K562 (cell line): ENCODE data around the gene CMPK1. TPM values are rescaled to one million over a fixed set of nuclear protein-coding genes. Genes with fewer than 3 reads are reported as not detected.

ENCODE experiments used
- CBX3 ChIP-seq, 2 experiments: IDR thresholded peaks; 1 replicate in 1 of 2; 2 replicates in 1 of 2; pipeline ENCODE4 v1.6.1; 2012; ENCODE audit warnings: inconsistent platforms in 2 of 2, low read length in 2 of 2, borderline replicate concordance in 1 of 2, control low read depth in 1 of 2
- CC2D1A ChIP-seq: fragments of 450-650 bp; IDR thresholded peaks from 2 replicates; pipeline ENCODE4 v1.6.1; 2017; ENCODE audit warnings: mild to moderate bottlenecking
- CREM ChIP-seq: IDR thresholded peaks from 2 replicates; pipeline ENCODE4 v1.6.1; 2014; ENCODE audit warnings: antibody characterized with exemption, low read depth
- MCM5 ChIP-seq: fragments of 450-650 bp; IDR thresholded peaks from 2 replicates; pipeline ENCODE4 v1.6.1; 2016; ENCODE audit warnings: low read depth
- MTA3 ChIP-seq: fragments of 450-650 bp; formaldehyde crosslinking; IDR thresholded peaks from 2 replicates; pipeline ENCODE4 v1.6.1; 2017; ENCODE audit warnings: mild to moderate bottlenecking, borderline replicate concordance
- NCOA4 ChIP-seq: fragments of 450-650 bp; IDR thresholded peaks from 2 replicates; pipeline ENCODE4 v1.6.1; 2018; ENCODE audit warnings: mild to moderate bottlenecking; ENCODE audit not compliant: partially characterized antibody
- NONO ChIP-seq, 2 experiments: fragments of 200-400 bp in 1 of 2; fragments of 450-650 bp in 1 of 2; formaldehyde crosslinking in 1 of 2; IDR thresholded peaks; 2 replicates each; pipeline ENCODE4 v1.6.1; 2017; ENCODE audit warnings: low read depth in 2 of 2, mild to moderate bottlenecking in 2 of 2, moderate library complexity in 2 of 2, low read length in 1 of 2
- POLR3A ChIP-seq: IDR thresholded peaks from 2 replicates; pipeline ENCODE4 v1.6.1; 2011; ENCODE audit warnings: borderline replicate concordance, mild to moderate bottlenecking, moderate library complexity; ENCODE audit not compliant: insufficient read length, insufficient read depth; ENCODE audit errors: extremely low read depth
- PTBP1 ChIP-seq: fragments of 200-400 bp; formaldehyde crosslinking; IDR thresholded peaks from 2 replicates; pipeline ENCODE4 v1.6.1; 2017; ENCODE audit warnings: low read depth, low read length
- RHOXF2B ChIP-seq: fragments of 250-450 bp; sonication (Bioruptor Pico); conservative IDR thresholded peaks from 2 replicates; pipeline ENCODE4 v1.5.1; 2021
- TAF1 ChIP-seq: IDR thresholded peaks from 2 replicates; pipeline ENCODE4 v1.6.1; 2011; ENCODE audit warnings: mild to moderate bottlenecking, low read length, moderate library complexity; ENCODE audit not compliant: insufficient read depth, control insufficient read depth, severe bottlenecking; ENCODE audit errors: extremely low read depth
- TBP ChIP-seq: optimal IDR thresholded peaks from 2 replicates; pipeline ENCODE3; 2011; ENCODE audit warnings: low read depth, low read length, improper control_type of control experiment
- XRCC4 ChIP-seq: IDR thresholded peaks from one replicate; pipeline ENCODE4 v1.6.1; 2011; ENCODE audit not compliant: insufficient read depth, insufficient read length; ENCODE audit errors: extremely low read depth
- ZFPM2 ChIP-seq: fragments of 250-450 bp; sonication (Bioruptor Pico); IDR thresholded peaks from 2 replicates; pipeline ENCODE4 v1.5.1; 2022; ENCODE audit warnings: mild to moderate bottlenecking
- ZNF133 ChIP-seq: fragments of 250-450 bp; sonication (Bioruptor Pico); IDR thresholded peaks from 2 replicates; pipeline ENCODE4 v1.4.0; 2020; ENCODE audit warnings: mild to moderate bottlenecking
- ZNF507 ChIP-seq: conservative IDR thresholded peaks from 2 replicates; pipeline ENCODE4 v1.6.1; 2017; ENCODE audit warnings: missing genetic modification characterization, missing compliant biosample characterization
- ZNF699 ChIP-seq: fragments of 250-450 bp; sonication (Bioruptor Pico); IDR thresholded peaks from 2 replicates; pipeline ENCODE4 v1.8.0; 2021; ENCODE audit warnings: mild to moderate bottlenecking, moderate library complexity; ENCODE audit not compliant: insufficient replicate concordance
- polyA plus RNA-seq, 8 experiments: library from polyadenylated mRNA; depleted of rRNA in 4 of 8; stranded (reverse) in 5 of 8; unstranded in 3 of 8; fragments of >200 nt; fragmentation: Nextera tagmentation in 2 of 8; fragmentation: Illumina TruSeq in 1 of 8; extraction: Ambion mirVana in 2 of 8; extraction: Trizol in 1 of 8; gene quantifications; 2 replicates each; pipeline versions ENCODE4 v1.2.1 to v1.2.3, GENCODE V29; 2011 to 2014; ENCODE audit warnings: inconsistent platforms in 1 of 8, missing spikeins in 1 of 8
- total RNA-seq, 7 experiments: library from RNA; depleted of rRNA in 6 of 7; stranded (reverse); fragments of >200 nt in 6 of 7; fragmentation: Illumina TruSeq in 2 of 7; extraction: Trizol in 2 of 7; gene quantifications; 2 replicates each; pipeline versions ENCODE4 v1.2.1 to v1.2.3, GENCODE V29; 2011 to 2021; ENCODE audit warnings: low replicate concordance in 1 of 7
- TF ChIP-seq, protein P1 (sequence below), 3 experiments: fragments of 200-800 bp in 1 of 3; fragments of 250-450 bp in 1 of 3; fragments of 450-650 bp in 1 of 3; sonication (Bioruptor Pico) in 1 of 3; sonication (Bioruptor generic) in 1 of 3; formaldehyde crosslinking in 1 of 3; IDR thresholded peaks; 2 replicates each; pipeline versions ENCODE4 v1.6.1 to v1.8.0; 2016 to 2022; ENCODE audit warnings: mild to moderate bottlenecking in 2 of 3, missing genetic modification characterization in 2 of 3, missing compliant biosample characterization in 1 of 3, moderate library complexity in 1 of 3
- TF ChIP-seq, protein P2 (sequence below): fragments of 450-650 bp; IDR thresholded peaks from one replicate; pipeline ENCODE4 v1.6.1; 2018; ENCODE audit warnings: mild to moderate bottlenecking, moderate library complexity; ENCODE audit not compliant: partially characterized antibody
- TF ChIP-seq, protein P3 (sequence below): fragments of 450-650 bp; IDR thresholded peaks from 2 replicates; pipeline ENCODE4 v1.6.1; 2016
- TF ChIP-seq, protein P4 (sequence below): sonication (generic); formaldehyde crosslinking; IDR thresholded peaks from 2 replicates; pipeline ENCODE4 v1.8.1; 2023; ENCODE audit warnings: mild to moderate bottlenecking, missing genetic modification reagents

The CMPK1 gene
- total and polyA plus RNA-seq, 9 of the 15 experiments (the other 6 are each of a cell fraction or from before 2014, with no cell fraction given): 54.5 to 197 (median 116) TPM

DNA sequence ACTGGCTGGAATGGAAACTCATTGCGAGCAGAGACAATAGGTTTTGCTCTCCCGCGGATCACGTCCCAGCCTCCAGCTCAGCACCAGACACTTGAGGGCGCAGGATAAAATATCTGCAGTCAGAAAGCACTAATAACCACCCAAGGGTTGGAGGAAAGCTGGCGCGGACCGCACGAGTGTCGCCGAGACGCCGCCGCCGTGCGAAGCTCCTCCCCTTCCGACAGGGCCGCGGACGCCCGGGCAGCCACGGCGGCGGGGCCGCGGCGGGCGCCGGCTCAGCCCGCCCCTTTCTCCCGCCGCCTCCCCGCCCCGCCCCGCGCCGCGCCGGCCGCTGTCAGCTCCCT lies at the start of gene CMPK1 (continued):
- TF ChIP-seq, protein P1, sequence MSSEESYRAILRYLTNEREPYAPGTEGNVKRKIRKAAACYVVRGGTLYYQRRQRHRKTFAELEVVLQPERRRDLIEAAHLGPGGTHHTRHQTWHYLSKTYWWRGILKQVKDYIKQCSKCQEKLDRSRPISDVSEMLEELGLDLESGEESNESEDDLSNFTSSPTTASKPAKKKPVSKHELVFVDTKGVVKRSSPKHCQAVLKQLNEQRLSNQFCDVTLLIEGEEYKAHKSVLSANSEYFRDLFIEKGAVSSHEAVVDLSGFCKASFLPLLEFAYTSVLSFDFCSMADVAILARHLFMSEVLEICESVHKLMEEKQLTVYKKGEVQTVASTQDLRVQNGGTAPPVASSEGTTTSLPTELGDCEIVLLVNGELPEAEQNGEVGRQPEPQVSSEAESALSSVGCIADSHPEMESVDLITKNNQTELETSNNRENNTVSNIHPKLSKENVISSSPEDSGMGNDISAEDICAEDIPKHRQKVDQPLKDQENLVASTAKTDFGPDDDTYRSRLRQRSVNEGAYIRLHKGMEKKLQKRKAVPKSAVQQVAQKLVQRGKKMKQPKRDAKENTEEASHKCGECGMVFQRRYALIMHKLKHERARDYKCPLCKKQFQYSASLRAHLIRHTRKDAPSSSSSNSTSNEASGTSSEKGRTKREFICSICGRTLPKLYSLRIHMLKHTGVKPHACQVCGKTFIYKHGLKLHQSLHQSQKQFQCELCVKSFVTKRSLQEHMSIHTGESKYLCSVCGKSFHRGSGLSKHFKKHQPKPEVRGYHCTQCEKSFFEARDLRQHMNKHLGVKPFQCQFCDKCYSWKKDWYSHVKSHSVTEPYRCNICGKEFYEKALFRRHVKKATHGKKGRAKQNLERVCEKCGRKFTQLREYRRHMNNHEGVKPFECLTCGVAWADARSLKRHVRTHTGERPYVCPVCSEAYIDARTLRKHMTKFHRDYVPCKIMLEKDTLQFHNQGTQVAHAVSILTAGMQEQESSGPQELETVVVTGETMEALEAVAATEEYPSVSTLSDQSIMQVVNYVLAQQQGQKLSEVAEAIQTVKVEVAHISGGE (CRISPR knock-in tag; IDR thresholded peaks at IDR 0.05): peak in 2 of 3 experiments; percentile 11 to 92; a peak in 2 of 6 replicates
- TF ChIP-seq CBX3 (IDR thresholded peaks at IDR 0.05; ENCODE audit: borderline replicate concordance in 1 of 2, low read length in 2 of 2) (peak in 1 of 2 experiments; percentile 79; a peak in 1 of 3 replicates), MTA3 (0 out of 2 replicates have a peak, but pooled peaks have one; percentile 51), CREM (peak; percentile 64; the same call in 1 of the 2 replicates), ZNF133 (no peak), NONO (IDR thresholded peaks at IDR 0.05; ENCODE audit: low read depth in 2 of 2, low read length in 1 of 2) (peak in 1 of 2 experiments; percentile 49; a peak in 1 of 4 replicates), ZFPM2 (CRISPR knock-in tag) (no peak), TAF1 (peak; percentile 82), POLR3A (no peak), XRCC4 (no peak), ZNF699 (CRISPR knock-in tag) (no peak), ZNF507 (tag) (no peak), CC2D1A (peak; percentile 42; the same call in 1 of the 2 replicates), MCM5 (no peak), RHOXF2B (CRISPR knock-in tag) (no peak), PTBP1 (no peak), NCOA4 (no peak), TBP (peak; percentile 85)
- TF ChIP-seq, protein P2, sequence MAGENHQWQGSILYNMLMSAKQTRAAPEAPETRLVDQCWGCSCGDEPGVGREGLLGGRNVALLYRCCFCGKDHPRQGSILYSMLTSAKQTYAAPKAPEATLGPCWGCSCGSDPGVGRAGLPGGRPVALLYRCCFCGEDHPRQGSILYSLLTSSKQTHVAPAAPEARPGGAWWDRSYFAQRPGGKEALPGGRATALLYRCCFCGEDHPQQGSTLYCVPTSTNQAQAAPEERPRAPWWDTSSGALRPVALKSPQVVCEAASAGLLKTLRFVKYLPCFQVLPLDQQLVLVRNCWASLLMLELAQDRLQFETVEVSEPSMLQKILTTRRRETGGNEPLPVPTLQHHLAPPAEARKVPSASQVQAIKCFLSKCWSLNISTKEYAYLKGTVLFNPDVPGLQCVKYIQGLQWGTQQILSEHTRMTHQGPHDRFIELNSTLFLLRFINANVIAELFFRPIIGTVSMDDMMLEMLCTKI: no peak
- TF ChIP-seq, protein P3, sequence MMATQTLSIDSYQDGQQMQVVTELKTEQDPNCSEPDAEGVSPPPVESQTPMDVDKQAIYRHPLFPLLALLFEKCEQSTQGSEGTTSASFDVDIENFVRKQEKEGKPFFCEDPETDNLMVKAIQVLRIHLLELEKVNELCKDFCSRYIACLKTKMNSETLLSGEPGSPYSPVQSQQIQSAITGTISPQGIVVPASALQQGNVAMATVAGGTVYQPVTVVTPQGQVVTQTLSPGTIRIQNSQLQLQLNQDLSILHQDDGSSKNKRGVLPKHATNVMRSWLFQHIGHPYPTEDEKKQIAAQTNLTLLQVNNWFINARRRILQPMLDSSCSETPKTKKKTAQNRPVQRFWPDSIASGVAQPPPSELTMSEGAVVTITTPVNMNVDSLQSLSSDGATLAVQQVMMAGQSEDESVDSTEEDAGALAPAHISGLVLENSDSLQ: no peak
- TF ChIP-seq, protein P4, sequence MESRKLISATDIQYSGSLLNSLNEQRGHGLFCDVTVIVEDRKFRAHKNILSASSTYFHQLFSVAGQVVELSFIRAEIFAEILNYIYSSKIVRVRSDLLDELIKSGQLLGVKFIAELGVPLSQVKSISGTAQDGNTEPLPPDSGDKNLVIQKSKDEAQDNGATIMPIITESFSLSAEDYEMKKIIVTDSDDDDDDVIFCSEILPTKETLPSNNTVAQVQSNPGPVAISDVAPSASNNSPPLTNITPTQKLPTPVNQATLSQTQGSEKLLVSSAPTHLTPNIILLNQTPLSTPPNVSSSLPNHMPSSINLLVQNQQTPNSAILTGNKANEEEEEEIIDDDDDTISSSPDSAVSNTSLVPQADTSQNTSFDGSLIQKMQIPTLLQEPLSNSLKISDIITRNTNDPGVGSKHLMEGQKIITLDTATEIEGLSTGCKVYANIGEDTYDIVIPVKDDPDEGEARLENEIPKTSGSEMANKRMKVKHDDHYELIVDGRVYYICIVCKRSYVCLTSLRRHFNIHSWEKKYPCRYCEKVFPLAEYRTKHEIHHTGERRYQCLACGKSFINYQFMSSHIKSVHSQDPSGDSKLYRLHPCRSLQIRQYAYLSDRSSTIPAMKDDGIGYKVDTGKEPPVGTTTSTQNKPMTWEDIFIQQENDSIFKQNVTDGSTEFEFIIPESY (CRISPR knock-in tag): no peak
